Activated T-cell treated with anti-CD3 and anti-CD28 coated beads, Interleukin-2, amount 50 U/mL, for 24 hours (primary cell): ENCODE results near the gene TGM6.

Source experiments
- DNase-seq: peaks from one replicate; pipeline ENCODE4 v3.0.0-alpha.2; 2020
- H3K27ac Mint-ChIP-seq: 2 replicates; pipeline ENCODE4 v1.8.0; 2020; ENCODE audit warnings: mild to moderate bottlenecking, mixed read lengths
- H3K27me3 Mint-ChIP-seq: 2 replicates; pipeline ENCODE4 v1.8.0; 2020; ENCODE audit warnings: mixed read lengths
- H3K36me3 Mint-ChIP-seq: 2 replicates; pipeline ENCODE4 v1.8.0; 2020; ENCODE audit warnings: low read depth, mixed read lengths
- H3K4me1 Mint-ChIP-seq: 2 replicates; pipeline ENCODE4 v1.8.0; 2020; ENCODE audit warnings: low read depth, mixed read lengths
- H3K4me3 Mint-ChIP-seq: 2 replicates; pipeline ENCODE4 v1.8.0; 2020; ENCODE audit warnings: mild to moderate bottlenecking, moderate library complexity, mixed read lengths
- H3K9me3 Mint-ChIP-seq: 2 replicates; pipeline ENCODE4 v1.8.0; 2020; ENCODE audit warnings: mixed read lengths

Gene TGM6

GRCh38 chr20:2349801-2350200 is 30.9 kb upstream of the TGM6 start:
- H3K36me3 Mint-ChIP-seq, result no peaks in the 10 kb centered on the region
- no peak for DNase-seq
- H3K27ac Mint-ChIP-seq, result no peak overlapping the region

GRCh38 chr20:2350606-2351005 is 30.1 kb upstream of the TGM6 start:
- no peak overlapping the region for H3K27ac Mint-ChIP-seq
- H3K4me3 Mint-ChIP-seq, result no peak overlapping the region
- peaks cover 39% of the 10 kb centered on the region for H3K27me3 Mint-ChIP-seq
- H3K36me3 Mint-ChIP-seq, result no peaks in the 10 kb centered on the region
- DNase-seq, result no peak
- peaks cover 3% of the 10 kb centered on the region for H3K4me1 Mint-ChIP-seq
- no peaks in the 10 kb centered on the region for H3K9me3 Mint-ChIP-seq

More at GRCh38 chr20:2349801-2350200, 30.9 kb upstream of the TGM6 start:
- Mint-ChIP-seq H3K4me1 (peaks cover 3% of the 10 kb centered on the region), H3K27me3 (peaks cover 33% of the 10 kb centered on the region), H3K9me3 (no peaks in the 10 kb centered on the region), H3K4me3 (no peak overlapping the region)

- H3K4me1 Mint-ChIP-seq, result peaks cover 3% of the 10 kb centered on the region
- no peak overlapping the region for H3K27ac Mint-ChIP-seq
- H3K36me3 Mint-ChIP-seq, result no peaks in the 10 kb centered on the region
- DNase-seq, result no peak
- H3K4me3 Mint-ChIP-seq, result no peak overlapping the region
- peaks cover 32% of the 10 kb centered on the region for H3K27me3 Mint-ChIP-seq
- no peaks in the 10 kb centered on the region for H3K9me3 Mint-ChIP-seq
These were observed 27.5 kb upstream of the TGM6 start for GRCh38 chr20:2353231-2353630.

GRCh38 chr20:2357114-2357513 is 23.6 kb upstream of the TGM6 start:
- DNase-seq, result no peak
- Mint-ChIP-seq H3K36me3 (no peaks in the 10 kb centered on the region), H3K27me3 (peaks cover 35% of the 10 kb centered on the region), H3K4me1 (peaks cover 3% of the 10 kb centered on the region), H3K9me3 (peaks cover 25% of the 10 kb centered on the region), H3K27ac (no peak overlapping the region), H3K4me3 (no peak overlapping the region)

- Mint-ChIP-seq H3K9me3 (peaks cover 25% of the 10 kb centered on the region), H3K27ac (no peak overlapping the region), H3K4me1 (no peaks in the 10 kb centered on the region), H3K4me3 (no peak overlapping the region), H3K36me3 (no peaks in the 10 kb centered on the region), H3K27me3 (peaks cover 32% of the 10 kb centered on the region)
- DNase-seq, result no peak
These were observed 22.7 kb upstream of the TGM6 start for GRCh38 chr20:2358006-2358405.

GRCh38 chr20:2361035-2361593 is 19.6 kb upstream of the TGM6 start:
- no peak overlapping the region for H3K27ac Mint-ChIP-seq
- no peak for DNase-seq
- H3K9me3 Mint-ChIP-seq, result peaks cover 25% of the 10 kb centered on the region
- H3K4me1 Mint-ChIP-seq, result no peaks in the 10 kb centered on the region
- H3K27me3 Mint-ChIP-seq, result peaks cover 33% of the 10 kb centered on the region
- no peaks in the 10 kb centered on the region for H3K36me3 Mint-ChIP-seq
- no peak overlapping the region for H3K4me3 Mint-ChIP-seq

GRCh38 chr20:2363187-2363586 is 17.5 kb upstream of the TGM6 start:
- Mint-ChIP-seq H3K27me3 (peaks cover 44% of the 10 kb centered on the region), H3K27ac (no peak overlapping the region)

GRCh38 chr20:2363587-2363986 is 17.1 kb upstream of the TGM6 start:
- no peaks in the 10 kb centered on the region for H3K4me1 Mint-ChIP-seq
- no peak overlapping the region for H3K27ac Mint-ChIP-seq
- H3K4me3 Mint-ChIP-seq, result no peak overlapping the region
- H3K36me3 Mint-ChIP-seq, result no peaks in the 10 kb centered on the region
- H3K27me3 Mint-ChIP-seq, result peaks cover 48% of the 10 kb centered on the region
- H3K9me3 Mint-ChIP-seq, result peaks cover 26% of the 10 kb centered on the region
- DNase-seq, result no peak

More at GRCh38 chr20:2363187-2363586, 17.5 kb upstream of the TGM6 start:
- DNase-seq, result no peak
- H3K4me3 Mint-ChIP-seq, result no peak overlapping the region
- no peaks in the 10 kb centered on the region for H3K4me1 Mint-ChIP-seq
- H3K36me3 Mint-ChIP-seq, result no peaks in the 10 kb centered on the region
- H3K9me3 Mint-ChIP-seq, result peaks cover 25% of the 10 kb centered on the region

- H3K27ac Mint-ChIP-seq, result no peak overlapping the region
- H3K36me3 Mint-ChIP-seq, result no peaks in the 10 kb centered on the region
- no peak overlapping the region for H3K4me3 Mint-ChIP-seq
- no peaks in the 10 kb centered on the region for H3K4me1 Mint-ChIP-seq
- peaks cover 29% of the 10 kb centered on the region for H3K9me3 Mint-ChIP-seq
- H3K27me3 Mint-ChIP-seq, result peaks cover 52% of the 10 kb centered on the region
- no peak for DNase-seq
These were observed 16.7 kb upstream of the TGM6 start for GRCh38 chr20:2364044-2364443.

- Mint-ChIP-seq H3K4me3 (no peak overlapping the region), H3K27me3 (peaks cover 55% of the 10 kb centered on the region), H3K4me1 (no peaks in the 10 kb centered on the region), H3K36me3 (no peaks in the 10 kb centered on the region), H3K27ac (no peak overlapping the region), H3K9me3 (peaks cover 23% of the 10 kb centered on the region)
- no peak for DNase-seq
These were observed 15.6 kb upstream of the TGM6 start for GRCh38 chr20:2365091-2365490.

- peaks cover 59% of the 10 kb centered on the region for H3K27me3 Mint-ChIP-seq
- no peak overlapping the region for H3K27ac Mint-ChIP-seq
- no peaks in the 10 kb centered on the region for H3K4me1 Mint-ChIP-seq
- H3K9me3 Mint-ChIP-seq, result peaks cover 19% of the 10 kb centered on the region
- no peak overlapping the region for H3K4me3 Mint-ChIP-seq
- no peaks in the 10 kb centered on the region for H3K36me3 Mint-ChIP-seq
- no peak for DNase-seq
These were observed 15.0 kb upstream of the TGM6 start for GRCh38 chr20:2365666-2366065.

GRCh38 chr20:2368621-2369020 is 12.1 kb upstream of the TGM6 start:
- no peaks in the 10 kb centered on the region for H3K4me1 Mint-ChIP-seq
- H3K36me3 Mint-ChIP-seq, result no peaks in the 10 kb centered on the region
- no peak overlapping the region for H3K4me3 Mint-ChIP-seq
- peaks cover 80% of the 10 kb centered on the region for H3K27me3 Mint-ChIP-seq
- no peak overlapping the region for H3K27ac Mint-ChIP-seq
- H3K9me3 Mint-ChIP-seq, result peaks cover 6% of the 10 kb centered on the region
- DNase-seq, result no peak

- peaks cover 66% of the 10 kb centered on the region for H3K27me3 Mint-ChIP-seq
- peaks cover 6% of the 10 kb centered on the region for H3K9me3 Mint-ChIP-seq
- H3K4me3 Mint-ChIP-seq, result no peak overlapping the region
- H3K4me1 Mint-ChIP-seq, result no peaks in the 10 kb centered on the region
- H3K27ac Mint-ChIP-seq, result no peak overlapping the region
- no peaks in the 10 kb centered on the region for H3K36me3 Mint-ChIP-seq
- no peak for DNase-seq
These were observed 7.6 kb upstream of the TGM6 start for GRCh38 chr20:2373098-2373497.

GRCh38 chr20:2374346-2375125 is 6.2 kb upstream of the TGM6 start:
- Mint-ChIP-seq H3K27me3 (peaks cover 52% of the 10 kb centered on the region), H3K4me3 (no peak overlapping the region), H3K36me3 (no peaks in the 10 kb centered on the region), H3K9me3 (no peaks in the 10 kb centered on the region), H3K4me1 (peaks cover 12% of the 10 kb centered on the region), H3K27ac (no peak overlapping the region)
- no peak for DNase-seq

- Mint-ChIP-seq H3K9me3 (no peaks in the 10 kb centered on the region), H3K4me1 (peaks cover 18% of the 10 kb centered on the region), H3K27me3 (peaks cover 16% of the 10 kb centered on the region), H3K27ac (no peak overlapping the region), H3K4me3 (no peak overlapping the region), H3K36me3 (no peaks in the 10 kb centered on the region)
- DNase-seq, result no peak
These were observed 1.8 kb upstream of the TGM6 start for GRCh38 chr20:2378893-2379292.
